Vagina (tissue), 2 donors: ENCODE data around the gene NPAS1. TPM values are rescaled to one million over a fixed set of nuclear protein-coding genes. Genes with fewer than 3 reads are reported as not detected.
"Not testable (repeated sequence)": the region's sequence is repeated elsewhere in the genome, so short reads cannot be mapped to it uniquely, and the experiment has no call there.

Experiments used
- DNase-seq, 2 donors: peaks; one replicate each; pipeline ENCODE4 v3.0.0-alpha.2; 2017; ENCODE audit errors: extremely low spot score in 2 of 2
- H3K27ac ChIP-seq: fragments of 200-600 bp; sonication (generic); one replicate; pipeline ENCODE4 v1.5.1; 2019
- H3K27me3 ChIP-seq: fragments of 200-600 bp; sonication (generic); one replicate; pipeline ENCODE4 v1.5.1; 2019
- H3K36me3 ChIP-seq, 2 donors: fragments of 200-600 bp; sonication (generic); one replicate each; pipeline ENCODE4 v1.5.1; 2017 to 2019
- H3K4me1 ChIP-seq: fragments of 200-600 bp; sonication (generic); one replicate; pipeline ENCODE4 v1.5.1; 2019
- H3K4me3 ChIP-seq, 2 donors: fragments of 200-600 bp; sonication (generic); 1 replicate in 1 of 2; 2 replicates in 1 of 2; pipeline ENCODE4 v1.5.1; 2016 to 2019
- H3K9me3 ChIP-seq: fragments of 200-600 bp; sonication (generic); one replicate; pipeline ENCODE4 v1.5.1; 2019
- CTCF ChIP-seq, 3 experiments: fragments of 450-650 bp in 2 of 3; fragments of 200-600 bp in 1 of 3; sonication (generic) in 1 of 3; IDR thresholded peaks; one replicate each; pipeline ENCODE4 v1.5.1; 2017 to 2019; ENCODE audit warnings: antibody characterized with exemption in 3 of 3, mild to moderate bottlenecking in 2 of 3, moderate library complexity in 2 of 3
- POLR2A ChIP-seq, 2 donors: fragments of 450-650 bp; IDR thresholded peaks; one replicate each; pipeline ENCODE4 v1.6.1; 2017; ENCODE audit warnings: antibody characterized with exemption in 2 of 2, mild to moderate bottlenecking in 2 of 2, moderate library complexity in 2 of 2
- POLR2AphosphoS5 ChIP-seq, 2 donors: sonication (generic); formaldehyde crosslinking; IDR thresholded peaks; one replicate each; pipeline ENCODE4 v1.9.0; 2017; ENCODE audit warnings: antibody characterized with exemption in 2 of 2, mild to moderate bottlenecking in 2 of 2, low read depth in 1 of 2; ENCODE audit not compliant: insufficient read depth in 1 of 2
- intact Hi-C: fragments of 100-400 bp; cut with DNase I; formaldehyde crosslinking; loops from one replicate; pipeline ENCODE4 v1.15.1; 2023
- total RNA-seq: library from RNA; depleted of rRNA; stranded (reverse); fragments of >200 nt; gene quantifications from one replicate; pipeline ENCODE4 v1.2.3, GENCODE V29; 2016

Gene NPAS1
- total RNA-seq, 1 donor from 2014 or later, result 0.49 TPM

- TF ChIP-seq POLR2A (IDR thresholded peaks at IDR 0.05), result no peak
- no peak for TF ChIP-seq POLR2AphosphoS5 (IDR thresholded peaks at IDR 0.05; ENCODE audit: insufficient read depth in 1 of 2, low read depth in 1 of 2)
- TF ChIP-seq CTCF (IDR thresholded peaks at IDR 0.05), result no peak
- no peak for DNase-seq
These were observed 13.8 kb upstream of the NPAS1 start for GRCh38 chr19:47005873-47006272.

DNA sequence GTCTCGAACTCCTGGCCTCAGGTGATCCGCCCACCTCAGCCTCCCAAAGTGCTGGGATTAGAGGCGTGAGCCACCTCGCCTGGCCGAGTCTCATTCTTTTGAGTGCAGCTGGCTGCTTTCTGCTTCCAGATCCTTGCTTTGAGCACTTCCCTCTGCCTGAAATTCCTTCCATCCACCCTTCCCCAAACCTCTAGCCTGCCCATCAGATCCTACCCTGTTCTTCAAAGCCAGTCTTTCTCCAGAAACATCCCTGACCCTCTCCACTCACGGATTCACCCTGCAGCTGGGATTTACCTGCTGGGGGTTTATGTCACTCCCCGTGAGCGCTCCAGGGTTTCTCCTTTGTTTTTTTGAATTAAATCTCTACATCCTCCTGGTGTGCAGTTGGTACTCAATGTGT is 13.1 kb upstream of the NPAS1 start:
- TF ChIP-seq POLR2AphosphoS5 (IDR thresholded peaks at IDR 0.05; ENCODE audit: insufficient read depth in 1 of 2, low read depth in 1 of 2) (no peak), POLR2A (IDR thresholded peaks at IDR 0.05) (no peak), CTCF (IDR thresholded peaks at IDR 0.05) (no peak)
- Histone ChIP-seq H3K27ac (no peak overlapping the region), H3K9me3 (no peaks in the 10 kb centered on the region), H3K4me1 (peaks cover 9% of the 10 kb centered on the region), H3K4me3 (no peak overlapping the region), H3K27me3 (no peaks in the 10 kb centered on the region), H3K36me3 (peaks cover 0 to 5% of the 10 kb centered on the region in 2 donors)
- intact Hi-C loops, result no loop called here
- no peak for DNase-seq

More at GRCh38 chr19:47005873-47006272, 13.8 kb upstream of the NPAS1 start:
- no peak overlapping the region for H3K27ac ChIP-seq
- intact Hi-C loops, result no loop called here
- H3K9me3 ChIP-seq, result no peaks in the 10 kb centered on the region
- H3K36me3 ChIP-seq, result peaks cover 0 to 11% of the 10 kb centered on the region in 2 donors
- no peak overlapping the region for H3K4me3 ChIP-seq
- peaks cover 9% of the 10 kb centered on the region for H3K4me1 ChIP-seq
- no peaks in the 10 kb centered on the region for H3K27me3 ChIP-seq

GRCh38 chr19:47010549-47010948 is 9.1 kb upstream of the NPAS1 start:
- H3K27ac ChIP-seq, H3K4me1 ChIP-seq, H3K9me3 ChIP-seq, H3K36me3 ChIP-seq, DNase-seq, H3K4me3 ChIP-seq, H3K27me3 ChIP-seq, intact Hi-C loops: not testable (repeated sequence)

GRCh38 chr19:47012617-47013016 is 7.0 kb upstream of the NPAS1 start:
- Histone ChIP-seq H3K36me3 (no peaks in the 10 kb centered on the region), H3K4me1 (peaks cover 9% of the 10 kb centered on the region), H3K4me3 (no peak overlapping the region), H3K27me3 (no peaks in the 10 kb centered on the region), H3K27ac (no peak overlapping the region), H3K9me3 (no peaks in the 10 kb centered on the region)
- DNase-seq, result no peak
- intact Hi-C loops, result no loop called here
- TF ChIP-seq POLR2AphosphoS5 (IDR thresholded peaks at IDR 0.05; ENCODE audit: insufficient read depth in 1 of 2, low read depth in 1 of 2) (no peak), CTCF (IDR thresholded peaks at IDR 0.05) (no peak), POLR2A (IDR thresholded peaks at IDR 0.05) (no peak)

GRCh38 chr19:47013041-47013517 is 6.6 kb upstream of the NPAS1 start:
- H3K4me1 ChIP-seq, result peaks cover 9% of the 10 kb centered on the region
- no peaks in the 10 kb centered on the region for H3K9me3 ChIP-seq
- no peak for DNase-seq
- no peaks in the 10 kb centered on the region for H3K36me3 ChIP-seq
- no peak for TF ChIP-seq POLR2A (IDR thresholded peaks at IDR 0.05)
- peak; percentile 42 to 46 for TF ChIP-seq POLR2AphosphoS5 (IDR thresholded peaks at IDR 0.05; ENCODE audit: insufficient read depth in 1 of 2, low read depth in 1 of 2)
- peak; percentile 94 to 96 (median 95) for TF ChIP-seq CTCF (IDR thresholded peaks at IDR 0.05)
- no peak overlapping the region for H3K4me3 ChIP-seq
- no peak overlapping the region for H3K27ac ChIP-seq
- no peaks in the 10 kb centered on the region for H3K27me3 ChIP-seq
- intact Hi-C loops, result no loop called here
